ENCODE measurements around the gene CA4.

Gene CA4

DNA sequence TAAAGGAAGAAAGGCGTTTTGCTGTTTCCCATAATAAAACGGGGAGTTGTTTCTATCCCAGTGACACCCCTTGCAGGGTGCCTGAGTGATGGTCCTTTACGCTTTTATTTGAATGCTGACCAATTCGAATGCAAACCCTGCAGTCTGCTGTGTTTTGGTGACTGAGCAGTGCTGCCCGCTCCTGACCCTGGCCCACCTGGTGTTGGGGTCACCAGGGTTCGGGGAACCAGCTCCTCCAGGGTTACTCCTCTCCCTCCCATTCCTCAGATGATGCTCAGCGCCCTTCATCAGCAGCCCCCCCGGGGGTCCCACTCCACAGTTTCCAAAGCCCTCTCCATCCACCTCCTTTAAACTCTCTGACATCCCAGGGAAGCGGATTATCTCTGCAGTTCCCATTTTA lies 6.0 kb downstream of the CA4 start:
- H3K4me1 ChIP-seq (ENCODE audit: low read depth, poor library complexity, severe bottlenecking) = no peaks in the 10 kb centered on the region
- no peak overlapping the region for H3K4me3 ChIP-seq (IDR thresholded peaks at IDR 0.05; ENCODE audit: insufficient read depth, low read depth, low read length)
- H3K27me3 ChIP-seq (ENCODE audit: insufficient read depth, low read depth) = peaks cover 18% of the 10 kb centered on the region; the same call in 1 of the 2 replicates
- H3K9ac ChIP-seq = no peak overlapping the region
- no peak overlapping the region for H2AFZ ChIP-seq (ENCODE audit: low read depth)
- no peaks in the 10 kb centered on the region for H3K79me2 ChIP-seq (ENCODE audit: insufficient read depth, low read depth)
- H3K27ac ChIP-seq = no peak overlapping the region
- no peaks in the 10 kb centered on the region for H4K20me1 ChIP-seq (ENCODE audit: insufficient read depth)
- H3K4me2 ChIP-seq = no peak overlapping the region
- TF ChIP-seq, protein P1, sequence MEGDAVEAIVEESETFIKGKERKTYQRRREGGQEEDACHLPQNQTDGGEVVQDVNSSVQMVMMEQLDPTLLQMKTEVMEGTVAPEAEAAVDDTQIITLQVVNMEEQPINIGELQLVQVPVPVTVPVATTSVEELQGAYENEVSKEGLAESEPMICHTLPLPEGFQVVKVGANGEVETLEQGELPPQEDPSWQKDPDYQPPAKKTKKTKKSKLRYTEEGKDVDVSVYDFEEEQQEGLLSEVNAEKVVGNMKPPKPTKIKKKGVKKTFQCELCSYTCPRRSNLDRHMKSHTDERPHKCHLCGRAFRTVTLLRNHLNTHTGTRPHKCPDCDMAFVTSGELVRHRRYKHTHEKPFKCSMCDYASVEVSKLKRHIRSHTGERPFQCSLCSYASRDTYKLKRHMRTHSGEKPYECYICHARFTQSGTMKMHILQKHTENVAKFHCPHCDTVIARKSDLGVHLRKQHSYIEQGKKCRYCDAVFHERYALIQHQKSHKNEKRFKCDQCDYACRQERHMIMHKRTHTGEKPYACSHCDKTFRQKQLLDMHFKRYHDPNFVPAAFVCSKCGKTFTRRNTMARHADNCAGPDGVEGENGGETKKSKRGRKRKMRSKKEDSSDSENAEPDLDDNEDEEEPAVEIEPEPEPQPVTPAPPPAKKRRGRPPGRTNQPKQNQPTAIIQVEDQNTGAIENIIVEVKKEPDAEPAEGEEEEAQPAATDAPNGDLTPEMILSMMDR (conservative IDR thresholded peaks at IDR 0.05; ENCODE audit: low read depth, low read length) = no peak
- no peaks in the 10 kb centered on the region for H3K36me3 ChIP-seq (ENCODE audit: insufficient read depth)

DNA sequence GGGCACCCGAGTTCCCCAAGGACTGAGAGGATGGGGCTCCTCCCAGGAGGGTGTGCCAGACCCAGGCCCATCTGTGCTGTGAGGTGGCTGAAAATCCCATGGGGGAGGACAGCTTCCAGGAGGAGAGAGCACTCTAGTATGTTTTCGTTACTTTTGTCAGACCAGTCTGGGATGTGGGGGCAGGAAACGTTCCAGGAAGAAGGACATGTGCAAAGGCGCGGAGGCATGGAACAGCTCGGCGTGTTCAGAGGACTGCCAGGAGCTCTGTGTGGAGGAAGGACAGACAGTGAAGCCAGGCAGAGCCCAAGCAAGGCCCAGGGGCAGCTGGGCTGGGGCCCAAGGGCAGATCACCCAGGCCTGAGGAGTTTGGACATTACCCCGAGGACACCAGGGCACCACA lies 7.0 kb downstream of the CA4 start:
- H4K20me1 ChIP-seq (ENCODE audit: insufficient read depth) = no peaks in the 10 kb centered on the region
- H3K9ac ChIP-seq = no peak overlapping the region
- no peaks in the 10 kb centered on the region for H3K36me3 ChIP-seq (ENCODE audit: insufficient read depth)
- peaks cover 18% of the 10 kb centered on the region; the same call in 1 of the 2 replicates for H3K27me3 ChIP-seq (ENCODE audit: insufficient read depth, low read depth)
- no peaks in the 10 kb centered on the region for H3K79me2 ChIP-seq (ENCODE audit: insufficient read depth, low read depth)
- H3K4me2 ChIP-seq = no peak overlapping the region
- TF ChIP-seq, protein P1 (conservative IDR thresholded peaks at IDR 0.05; ENCODE audit: low read depth, low read length) = no peak
- no peaks in the 10 kb centered on the region for H3K4me1 ChIP-seq (ENCODE audit: low read depth, poor library complexity, severe bottlenecking)
- H3K27ac ChIP-seq = no peak overlapping the region
- no peak overlapping the region for H3K4me3 ChIP-seq (IDR thresholded peaks at IDR 0.05; ENCODE audit: insufficient read depth, low read depth, low read length)
- no peak overlapping the region for H2AFZ ChIP-seq (ENCODE audit: low read depth)

DNA sequence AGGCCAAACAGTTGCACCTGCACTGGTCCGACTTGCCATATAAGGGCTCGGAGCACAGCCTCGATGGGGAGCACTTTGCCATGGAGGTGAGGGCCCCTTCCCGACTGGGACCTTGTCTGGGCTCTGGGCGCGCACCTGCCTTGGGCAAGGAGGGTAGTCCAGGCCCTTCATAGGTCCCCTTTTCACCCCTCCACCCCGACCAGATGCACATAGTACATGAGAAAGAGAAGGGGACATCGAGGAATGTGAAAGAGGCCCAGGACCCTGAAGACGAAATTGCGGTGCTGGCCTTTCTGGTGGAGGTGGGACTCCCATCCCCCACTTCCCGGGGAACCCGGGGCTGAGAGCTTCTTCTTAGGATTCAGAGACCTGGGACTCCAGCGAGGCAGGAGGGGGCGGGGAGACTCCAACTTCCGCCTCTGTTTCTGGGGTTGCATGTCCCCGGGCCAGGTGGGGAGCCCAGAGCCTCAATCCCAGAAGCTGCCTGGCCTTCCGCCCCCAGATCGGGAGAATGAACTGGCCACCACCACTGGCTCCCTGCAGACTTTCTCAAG lies 7.8 kb downstream of the CA4 start:
- no peaks in the 10 kb centered on the region for H3K79me2 ChIP-seq (ENCODE audit: insufficient read depth, low read depth)
- TF ChIP-seq, protein P1 (conservative IDR thresholded peaks at IDR 0.05; ENCODE audit: low read depth, low read length) = no peak
- H3K27ac ChIP-seq = no peak overlapping the region
- H3K4me2 ChIP-seq = no peak overlapping the region
- H3K4me1 ChIP-seq (ENCODE audit: low read depth, poor library complexity, severe bottlenecking) = no peaks in the 10 kb centered on the region
- no peaks in the 10 kb centered on the region for H3K36me3 ChIP-seq (ENCODE audit: insufficient read depth)
- H3K9ac ChIP-seq = no peak overlapping the region
- no peaks in the 10 kb centered on the region for H4K20me1 ChIP-seq (ENCODE audit: insufficient read depth)
- H2AFZ ChIP-seq (ENCODE audit: low read depth) = no peak overlapping the region
- H3K27me3 ChIP-seq (ENCODE audit: insufficient read depth, low read depth) = peaks cover 18% of the 10 kb centered on the region; the same call in 1 of the 2 replicates
- no peak overlapping the region for H3K4me3 ChIP-seq (IDR thresholded peaks at IDR 0.05; ENCODE audit: insufficient read depth, low read depth, low read length)

DNA sequence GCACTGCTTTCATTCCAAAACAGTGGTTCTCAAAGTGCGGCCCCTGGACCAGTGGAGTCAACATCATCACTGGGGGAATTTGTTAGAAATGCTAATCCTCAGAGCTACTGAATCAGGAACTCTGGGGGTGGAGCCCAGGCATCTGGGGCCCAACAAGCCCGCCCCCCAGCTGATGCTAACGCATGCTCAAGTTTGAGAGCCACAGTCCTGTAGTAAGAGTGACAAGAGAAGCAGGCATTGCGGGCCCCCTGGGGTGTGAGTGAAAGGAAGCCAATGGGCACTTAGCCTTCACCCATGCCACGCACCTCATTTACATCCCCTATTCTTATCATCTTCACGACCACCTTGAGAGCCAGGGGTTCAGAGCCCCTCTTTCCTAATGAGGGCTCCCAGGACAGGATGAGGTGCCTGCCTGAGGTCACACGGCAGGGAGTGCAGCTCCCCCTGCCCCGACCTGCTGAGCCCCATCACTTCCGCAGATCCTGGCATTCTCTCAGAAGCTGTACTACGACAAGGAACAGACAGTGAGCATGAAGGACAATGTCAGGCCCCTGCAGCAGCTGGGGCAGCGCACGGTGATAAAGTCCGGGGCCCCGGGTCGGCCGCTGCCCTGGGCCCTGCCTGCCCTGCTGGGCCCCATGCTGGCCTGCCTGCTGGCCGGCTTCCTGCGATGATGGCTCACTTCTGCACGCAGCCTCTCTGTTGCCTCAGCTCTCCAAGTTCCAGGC lies 9.1 kb downstream of the CA4 start:
- Histone ChIP-seq H2AFZ (ENCODE audit: low read depth) (no peak overlapping the region), H3K9ac (no peak overlapping the region), H3K27me3 (ENCODE audit: insufficient read depth, low read depth) (peaks cover 18% of the 10 kb centered on the region; the same call in 1 of the 2 replicates), H3K36me3 (ENCODE audit: insufficient read depth) (no peaks in the 10 kb centered on the region), H3K4me2 (no peak overlapping the region), H3K79me2 (ENCODE audit: insufficient read depth, low read depth) (no peaks in the 10 kb centered on the region), H3K4me1 (ENCODE audit: low read depth, poor library complexity, severe bottlenecking) (no peaks in the 10 kb centered on the region), H3K4me3 (IDR thresholded peaks at IDR 0.05; ENCODE audit: insufficient read depth, low read depth, low read length) (no peak overlapping the region), H4K20me1 (ENCODE audit: insufficient read depth) (no peaks in the 10 kb centered on the region), H3K27ac (no peak overlapping the region)
- TF ChIP-seq, protein P1 (conservative IDR thresholded peaks at IDR 0.05; ENCODE audit: low read depth, low read length) = no peak

Measured in KMS-11 (cell line).